GM23338 (cell line): ENCODE data around the gene UGT1A4. TPM values are rescaled to one million over a fixed set of nuclear protein-coding genes. Genes with fewer than 3 reads are reported as not detected.

ENCODE experiments used
- ATAC-seq: fragments of 200-7000 bp; cut with Tn5 transposase; 3 replicates; pipeline ENCODE4 v1.9.1; 2020
- DNase-seq: peaks from one replicate; pipeline ENCODE4 v3.0.0-alpha.2; 2015; ENCODE audit warnings: low spot score
- H2AFZ ChIP-seq: fragments of 200-600 bp; sonication (generic); 2 replicates; pipeline ENCODE4 v1.8.0; 2016; ENCODE audit warnings: antibody characterized with exemption, mild to moderate bottlenecking, moderate library complexity
- H3F3A ChIP-seq: fragments of 200-600 bp; sonication (generic); replicated peaks from 2 replicates; pipeline ENCODE4 v1.8.0; 2017; ENCODE audit warnings: antibody characterized with exemption, mixed run types, low read depth
- H3K27ac ChIP-seq: fragments of 200-600 bp; sonication (generic); 2 replicates; pipeline ENCODE4 v1.6.1; 2016; ENCODE audit warnings: low read depth
- H3K27me3 ChIP-seq: fragments of 200-600 bp; sonication (generic); 2 replicates; pipeline ENCODE4 v1.8.0; 2016; ENCODE audit warnings: mild to moderate bottlenecking, mixed run types, moderate library complexity; ENCODE audit not compliant: insufficient read depth
- H3K36me3 ChIP-seq: fragments of 200-600 bp; sonication (generic); 2 replicates; pipeline ENCODE4 v1.8.0; 2016; ENCODE audit warnings: mild to moderate bottlenecking; ENCODE audit not compliant: insufficient read depth
- H3K4me1 ChIP-seq: fragments of 200-600 bp; sonication (generic); 2 replicates; pipeline ENCODE4 v1.8.0; 2016; ENCODE audit warnings: mild to moderate bottlenecking, moderate library complexity; ENCODE audit not compliant: insufficient read depth
- H3K4me2 ChIP-seq: fragments of 200-600 bp; sonication (generic); 2 replicates; pipeline ENCODE4 v1.7.1; 2017; ENCODE audit warnings: mixed run types
- H3K4me3 ChIP-seq: fragments of 200-600 bp; sonication (generic); 2 replicates; pipeline ENCODE4 v1.6.1; 2016; ENCODE audit warnings: mixed run types
- H3K79me2 ChIP-seq: fragments of 200-600 bp; sonication (generic); replicated peaks from 2 replicates; pipeline ENCODE4 v1.8.0; 2017; ENCODE audit warnings: mild to moderate bottlenecking; ENCODE audit not compliant: insufficient read depth
- H3K9me2 ChIP-seq: fragments of 200-600 bp; sonication (generic); 2 replicates; pipeline ENCODE4 v1.8.0; 2017; ENCODE audit not compliant: insufficient read depth
- H4K20me1 ChIP-seq: fragments of 200-600 bp; sonication (generic); replicated peaks from 2 replicates; pipeline ENCODE4 v1.8.0; 2017; ENCODE audit warnings: mild to moderate bottlenecking; ENCODE audit not compliant: insufficient read depth
- H3K27ac Mint-ChIP-seq: 2 replicates; pipeline ENCODE4 v1.8.0; 2020; ENCODE audit warnings: inconsistent platforms, mild to moderate bottlenecking, moderate library complexity, mixed read lengths
- H3K27me3 Mint-ChIP-seq: 3 replicates; pipeline ENCODE4 v1.8.0; 2022; ENCODE audit warnings: low read depth, mild to moderate bottlenecking, moderate library complexity, mixed read lengths, inconsistent platforms; ENCODE audit not compliant: insufficient read depth, poor library complexity
- H3K36me3 Mint-ChIP-seq: 3 replicates; pipeline ENCODE4 v1.8.0; 2021; ENCODE audit warnings: low read depth, mild to moderate bottlenecking, inconsistent platforms, moderate library complexity, mixed read lengths
- H3K4me1 Mint-ChIP-seq: 3 replicates; pipeline ENCODE4 v1.8.0; 2020; ENCODE audit warnings: mild to moderate bottlenecking, inconsistent platforms, mixed read lengths
- H3K4me3 Mint-ChIP-seq: 3 replicates; pipeline ENCODE4 v1.8.0; 2021; ENCODE audit warnings: moderate library complexity, mild to moderate bottlenecking, inconsistent platforms, mixed read lengths
- H3K9me3 Mint-ChIP-seq: 3 replicates; pipeline ENCODE4 v1.8.0; 2020; ENCODE audit warnings: moderate library complexity, mild to moderate bottlenecking, inconsistent platforms, mixed read lengths
- polyA plus RNA-seq: library from polyadenylated mRNA; unstranded; fragments of >200 nt; fragmentation: Nextera tagmentation; extraction: Ambion mirVana; gene quantifications from 2 replicates; pipeline ENCODE4 v1.2.1, GENCODE V29; 2016
- total RNA-seq: library from RNA; depleted of rRNA; stranded (reverse); fragments of >200 nt; shearing (Covaris generic); gene quantifications from 2 replicates; pipeline ENCODE4 v1.2.3, GENCODE V29; 2014
- TF ChIP-seq, protein P1 (sequence below): IDR thresholded peaks from one replicate; pipeline ENCODE4 v1.6.1; 2018; ENCODE audit warnings: antibody characterized with exemption; ENCODE audit not compliant: unreplicated experiment
- TF ChIP-seq, protein P2 (sequence below), 2 experiments: fragments of 200-600 bp in 1 of 2; sonication (generic) in 1 of 2; conservative IDR thresholded peaks; 2 replicates each; pipeline versions ENCODE4 v1.5.1 to v1.6.1; 2016 to 2017; ENCODE audit warnings: antibody characterized with exemption in 2 of 2, low read depth in 2 of 2, mild to moderate bottlenecking in 2 of 2, moderate library complexity in 1 of 2
- TF ChIP-seq, protein P3 (sequence below): fragments of 250-450 bp; sonication (Bioruptor Pico); IDR thresholded peaks from 2 replicates; pipeline ENCODE4 v1.5.0; 2020; ENCODE audit warnings: mild to moderate bottlenecking, moderate library complexity

The UGT1A4 gene
- total and polyA plus RNA-seq, 2 experiments from 2014 or later, result not detected

DNA sequence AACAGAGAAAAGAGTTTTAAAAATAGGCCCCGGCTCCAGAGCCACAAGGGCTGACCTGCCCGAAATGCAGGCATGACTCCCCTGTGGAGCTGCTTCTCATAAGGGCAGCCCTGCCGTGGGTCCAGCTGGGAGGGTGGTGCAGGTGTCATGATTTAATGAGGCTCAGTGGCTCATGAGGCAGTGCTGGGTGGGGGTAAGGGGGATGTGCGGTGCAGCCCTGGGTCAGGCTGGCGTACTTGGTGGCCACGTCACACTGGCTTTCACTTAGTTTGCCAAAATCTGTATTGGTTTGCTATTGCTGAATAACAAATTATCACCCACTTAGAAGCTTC lies 102.2 kb downstream of the UGT1A4 start:
- H3K36me3 Mint-ChIP-seq, result no peaks in the 10 kb centered on the region
- no peak overlapping the region for H2AFZ ChIP-seq
- no peak overlapping the region for H3K27ac Mint-ChIP-seq
- no peaks in the 10 kb centered on the region for H3K36me3 ChIP-seq
- H4K20me1 ChIP-seq, result no peaks in the 10 kb centered on the region
- H3K27ac ChIP-seq, result no peak overlapping the region
- no peaks in the 10 kb centered on the region for H3K9me3 Mint-ChIP-seq
- no peaks in the 10 kb centered on the region for H3K79me2 ChIP-seq
- no peaks in the 10 kb centered on the region for H3K4me1 ChIP-seq
- no peaks in the 10 kb centered on the region for H3K27me3 ChIP-seq
- H3K4me3 ChIP-seq, result no peak overlapping the region
- no peaks in the 10 kb centered on the region for H3K9me2 ChIP-seq
- H3K4me1 Mint-ChIP-seq, result peaks cover 3% of the 10 kb centered on the region; the same call in 2 of the 3 replicates
- TF ChIP-seq, protein P1, sequence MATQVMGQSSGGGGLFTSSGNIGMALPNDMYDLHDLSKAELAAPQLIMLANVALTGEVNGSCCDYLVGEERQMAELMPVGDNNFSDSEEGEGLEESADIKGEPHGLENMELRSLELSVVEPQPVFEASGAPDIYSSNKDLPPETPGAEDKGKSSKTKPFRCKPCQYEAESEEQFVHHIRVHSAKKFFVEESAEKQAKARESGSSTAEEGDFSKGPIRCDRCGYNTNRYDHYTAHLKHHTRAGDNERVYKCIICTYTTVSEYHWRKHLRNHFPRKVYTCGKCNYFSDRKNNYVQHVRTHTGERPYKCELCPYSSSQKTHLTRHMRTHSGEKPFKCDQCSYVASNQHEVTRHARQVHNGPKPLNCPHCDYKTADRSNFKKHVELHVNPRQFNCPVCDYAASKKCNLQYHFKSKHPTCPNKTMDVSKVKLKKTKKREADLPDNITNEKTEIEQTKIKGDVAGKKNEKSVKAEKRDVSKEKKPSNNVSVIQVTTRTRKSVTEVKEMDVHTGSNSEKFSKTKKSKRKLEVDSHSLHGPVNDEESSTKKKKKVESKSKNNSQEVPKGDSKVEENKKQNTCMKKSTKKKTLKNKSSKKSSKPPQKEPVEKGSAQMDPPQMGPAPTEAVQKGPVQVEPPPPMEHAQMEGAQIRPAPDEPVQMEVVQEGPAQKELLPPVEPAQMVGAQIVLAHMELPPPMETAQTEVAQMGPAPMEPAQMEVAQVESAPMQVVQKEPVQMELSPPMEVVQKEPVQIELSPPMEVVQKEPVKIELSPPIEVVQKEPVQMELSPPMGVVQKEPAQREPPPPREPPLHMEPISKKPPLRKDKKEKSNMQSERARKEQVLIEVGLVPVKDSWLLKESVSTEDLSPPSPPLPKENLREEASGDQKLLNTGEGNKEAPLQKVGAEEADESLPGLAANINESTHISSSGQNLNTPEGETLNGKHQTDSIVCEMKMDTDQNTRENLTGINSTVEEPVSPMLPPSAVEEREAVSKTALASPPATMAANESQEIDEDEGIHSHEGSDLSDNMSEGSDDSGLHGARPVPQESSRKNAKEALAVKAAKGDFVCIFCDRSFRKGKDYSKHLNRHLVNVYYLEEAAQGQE, result no peak
- TF ChIP-seq, protein P2, sequence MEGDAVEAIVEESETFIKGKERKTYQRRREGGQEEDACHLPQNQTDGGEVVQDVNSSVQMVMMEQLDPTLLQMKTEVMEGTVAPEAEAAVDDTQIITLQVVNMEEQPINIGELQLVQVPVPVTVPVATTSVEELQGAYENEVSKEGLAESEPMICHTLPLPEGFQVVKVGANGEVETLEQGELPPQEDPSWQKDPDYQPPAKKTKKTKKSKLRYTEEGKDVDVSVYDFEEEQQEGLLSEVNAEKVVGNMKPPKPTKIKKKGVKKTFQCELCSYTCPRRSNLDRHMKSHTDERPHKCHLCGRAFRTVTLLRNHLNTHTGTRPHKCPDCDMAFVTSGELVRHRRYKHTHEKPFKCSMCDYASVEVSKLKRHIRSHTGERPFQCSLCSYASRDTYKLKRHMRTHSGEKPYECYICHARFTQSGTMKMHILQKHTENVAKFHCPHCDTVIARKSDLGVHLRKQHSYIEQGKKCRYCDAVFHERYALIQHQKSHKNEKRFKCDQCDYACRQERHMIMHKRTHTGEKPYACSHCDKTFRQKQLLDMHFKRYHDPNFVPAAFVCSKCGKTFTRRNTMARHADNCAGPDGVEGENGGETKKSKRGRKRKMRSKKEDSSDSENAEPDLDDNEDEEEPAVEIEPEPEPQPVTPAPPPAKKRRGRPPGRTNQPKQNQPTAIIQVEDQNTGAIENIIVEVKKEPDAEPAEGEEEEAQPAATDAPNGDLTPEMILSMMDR (conservative IDR thresholded peaks at IDR 0.05; ENCODE audit: low read depth in 2 of 2), result no peak
- TF ChIP-seq, protein P3, sequence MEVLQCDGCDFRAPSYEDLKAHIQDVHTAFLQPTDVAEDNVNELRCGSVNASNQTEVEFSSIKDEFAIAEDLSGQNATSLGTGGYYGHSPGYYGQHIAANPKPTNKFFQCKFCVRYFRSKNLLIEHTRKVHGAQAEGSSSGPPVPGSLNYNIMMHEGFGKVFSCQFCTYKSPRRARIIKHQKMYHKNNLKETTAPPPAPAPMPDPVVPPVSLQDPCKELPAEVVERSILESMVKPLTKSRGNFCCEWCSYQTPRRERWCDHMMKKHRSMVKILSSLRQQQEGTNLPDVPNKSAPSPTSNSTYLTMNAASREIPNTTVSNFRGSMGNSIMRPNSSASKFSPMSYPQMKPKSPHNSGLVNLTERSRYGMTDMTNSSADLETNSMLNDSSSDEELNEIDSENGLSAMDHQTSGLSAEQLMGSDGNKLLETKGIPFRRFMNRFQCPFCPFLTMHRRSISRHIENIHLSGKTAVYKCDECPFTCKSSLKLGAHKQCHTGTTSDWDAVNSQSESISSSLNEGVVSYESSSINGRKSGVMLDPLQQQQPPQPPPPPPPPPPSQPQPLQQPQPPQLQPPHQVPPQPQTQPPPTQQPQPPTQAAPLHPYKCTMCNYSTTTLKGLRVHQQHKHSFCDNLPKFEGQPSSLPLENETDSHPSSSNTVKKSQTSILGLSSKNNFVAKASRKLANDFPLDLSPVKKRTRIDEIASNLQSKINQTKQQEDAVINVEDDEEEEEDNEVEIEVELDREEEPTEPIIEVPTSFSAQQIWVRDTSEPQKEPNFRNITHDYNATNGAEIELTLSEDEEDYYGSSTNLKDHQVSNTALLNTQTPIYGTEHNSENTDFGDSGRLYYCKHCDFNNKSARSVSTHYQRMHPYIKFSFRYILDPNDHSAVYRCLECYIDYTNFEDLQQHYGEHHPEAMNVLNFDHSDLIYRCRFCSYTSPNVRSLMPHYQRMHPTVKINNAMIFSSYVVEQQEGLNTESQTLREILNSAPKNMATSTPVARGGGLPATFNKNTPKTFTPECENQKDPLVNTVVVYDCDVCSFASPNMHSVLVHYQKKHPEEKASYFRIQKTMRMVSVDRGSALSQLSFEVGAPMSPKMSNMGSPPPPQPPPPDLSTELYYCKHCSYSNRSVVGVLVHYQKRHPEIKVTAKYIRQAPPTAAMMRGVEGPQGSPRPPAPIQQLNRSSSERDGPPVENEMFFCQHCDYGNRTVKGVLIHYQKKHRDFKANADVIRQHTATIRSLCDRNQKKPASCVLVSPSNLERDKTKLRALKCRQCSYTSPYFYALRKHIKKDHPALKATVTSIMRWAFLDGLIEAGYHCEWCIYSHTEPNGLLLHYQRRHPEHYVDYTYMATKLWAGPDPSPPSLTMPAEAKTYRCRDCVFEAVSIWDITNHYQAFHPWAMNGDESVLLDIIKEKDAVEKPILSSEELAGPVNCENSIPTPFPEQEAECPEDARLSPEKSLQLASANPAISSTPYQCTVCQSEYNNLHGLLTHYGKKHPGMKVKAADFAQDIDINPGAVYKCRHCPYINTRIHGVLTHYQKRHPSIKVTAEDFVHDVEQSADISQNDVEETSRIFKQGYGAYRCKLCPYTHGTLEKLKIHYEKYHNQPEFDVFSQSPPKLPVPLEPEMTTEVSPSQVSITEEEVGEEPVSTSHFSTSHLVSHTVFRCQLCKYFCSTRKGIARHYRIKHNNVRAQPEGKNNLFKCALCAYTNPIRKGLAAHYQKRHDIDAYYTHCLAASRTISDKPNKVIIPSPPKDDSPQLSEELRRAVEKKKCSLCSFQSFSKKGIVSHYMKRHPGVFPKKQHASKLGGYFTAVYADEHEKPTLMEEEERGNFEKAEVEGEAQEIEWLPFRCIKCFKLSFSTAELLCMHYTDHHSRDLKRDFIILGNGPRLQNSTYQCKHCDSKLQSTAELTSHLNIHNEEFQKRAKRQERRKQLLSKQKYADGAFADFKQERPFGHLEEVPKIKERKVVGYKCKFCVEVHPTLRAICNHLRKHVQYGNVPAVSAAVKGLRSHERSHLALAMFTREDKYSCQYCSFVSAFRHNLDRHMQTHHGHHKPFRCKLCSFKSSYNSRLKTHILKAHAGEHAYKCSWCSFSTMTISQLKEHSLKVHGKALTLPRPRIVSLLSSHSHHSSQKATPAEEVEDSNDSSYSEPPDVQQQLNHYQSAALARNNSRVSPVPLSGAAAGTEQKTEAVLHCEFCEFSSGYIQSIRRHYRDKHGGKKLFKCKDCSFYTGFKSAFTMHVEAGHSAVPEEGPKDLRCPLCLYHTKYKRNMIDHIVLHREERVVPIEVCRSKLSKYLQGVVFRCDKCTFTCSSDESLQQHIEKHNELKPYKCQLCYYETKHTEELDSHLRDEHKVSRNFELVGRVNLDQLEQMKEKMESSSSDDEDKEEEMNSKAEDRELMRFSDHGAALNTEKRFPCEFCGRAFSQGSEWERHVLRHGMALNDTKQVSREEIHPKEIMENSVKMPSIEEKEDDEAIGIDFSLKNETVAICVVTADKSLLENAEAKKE (CRISPR knock-in tag), result no peak
- H3K4me2 ChIP-seq, result no peak overlapping the region
- H3K27me3 Mint-ChIP-seq, result peaks cover 15% of the 10 kb centered on the region
- H3F3A ChIP-seq, result no peaks in the 10 kb centered on the region
- DNase-seq (no peak), ATAC-seq (no peak)
- no peak overlapping the region for H3K4me3 Mint-ChIP-seq
